ENCODE results near the gene PCYOX1L. TPM values are rescaled to one million over a fixed set of nuclear protein-coding genes. Genes with fewer than 3 reads are reported as not detected.

Gene PCYOX1L
- total and polyA plus RNA-seq, 2 of the 8 experiments (the other 6 are each of a cell fraction or from before 2014, with no cell fraction given) = 6.8 to 17.2 TPM

DNA sequence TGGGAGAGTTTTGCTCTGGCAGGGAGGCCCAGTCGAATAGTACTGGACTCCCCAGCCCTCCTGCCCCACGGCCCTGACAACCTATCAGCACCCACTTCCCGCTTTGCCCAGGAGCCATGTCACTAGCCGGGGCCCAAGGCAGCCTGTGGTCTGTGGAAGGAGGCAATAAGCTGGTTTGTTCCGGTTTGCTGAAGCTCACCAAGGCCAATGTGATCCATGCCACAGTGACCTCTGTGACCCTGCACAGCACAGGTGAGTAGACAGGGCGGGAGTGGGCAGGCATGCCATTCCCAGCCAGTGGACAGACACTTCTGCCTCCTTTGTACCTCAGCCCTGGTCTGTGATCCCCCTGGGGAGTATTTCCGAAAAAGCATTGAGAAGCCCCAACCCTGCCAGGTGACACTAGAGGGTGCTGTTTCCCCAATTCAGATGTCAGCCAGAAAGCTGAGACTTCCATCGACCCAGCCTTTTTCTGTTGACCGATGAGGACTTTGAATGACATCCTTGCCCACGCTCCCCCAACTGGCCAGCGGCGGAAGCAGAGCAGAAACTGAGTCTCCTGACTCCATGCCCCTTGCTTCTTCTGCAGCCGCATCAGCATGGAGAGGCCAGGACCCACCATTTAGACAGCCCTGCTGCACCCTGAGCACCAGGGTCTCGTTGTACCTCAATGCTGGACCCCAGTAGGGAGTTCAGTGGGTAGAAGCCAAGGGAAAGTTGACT is 9.6 kb downstream of the PCYOX1L start (continued):
- TF ChIP-seq BACH1 (IDR thresholded peaks at IDR 0.05; ENCODE audit: low read length) = no peak
- peak; percentile 40; the same call in 1 of the 2 replicates for TF ChIP-seq JUND (IDR thresholded peaks at IDR 0.05; ENCODE audit: low read length)
- TF ChIP-seq SIN3A (conservative IDR thresholded peaks at IDR 0.05 in 1 of 2, IDR thresholded peaks at IDR 0.05 in 1 of 2; ENCODE audit: low read depth in 1 of 2, low read length in 2 of 2) = peak in 1 of 2 experiments; percentile 57; a peak in 1 of 4 replicates
- no peak for TF ChIP-seq TBP (IDR thresholded peaks at IDR 0.05; ENCODE audit: low read depth, low read length)
- no peak for TF ChIP-seq SIX5 (IDR thresholded peaks at IDR 0.05; ENCODE audit: low read depth, low read length)
- no peak for TF ChIP-seq RXRA (IDR thresholded peaks at IDR 0.05; ENCODE audit: insufficient read depth, low read depth, low read length)
- TF ChIP-seq CHD7 (IDR thresholded peaks at IDR 0.05; ENCODE audit: insufficient replicate concordance, low read length) = no peak
- no peak for TF ChIP-seq CBX8 (IDR thresholded peaks at IDR 0.05; ENCODE audit: borderline replicate concordance, low read depth, low read length)
- peak; percentile 84 to 85 for TF ChIP-seq RAD21 (IDR thresholded peaks at IDR 0.05 in 1 of 2, conservative IDR thresholded peaks at IDR 0.05 in 1 of 2; ENCODE audit: low read depth in 2 of 2, low read length in 2 of 2)
- no peak for TF ChIP-seq BRCA1 (IDR thresholded peaks at IDR 0.05; ENCODE audit: low read depth, low read length)
